Mesothelial cell of epicardium (in vitro differentiated cells): ENCODE measurements around the gene ADSL. TPM values are rescaled to one million over a fixed set of nuclear protein-coding genes. Genes with fewer than 3 reads are reported as not detected.

Source experiments
- DNase-seq, 2 experiments: peaks; one replicate each; pipeline ENCODE4 v3.0.0; 2021; ENCODE audit warnings: low spot score in 2 of 2; ENCODE audit not compliant: unreplicated experiment in 2 of 2
- H3K27ac Mint-ChIP-seq: 2 replicates; pipeline ENCODE4 v1.8.0; 2021; ENCODE audit warnings: mixed read lengths
- H3K27me3 Mint-ChIP-seq: 2 replicates; pipeline ENCODE4 v1.8.0; 2021; ENCODE audit warnings: low read depth, mixed read lengths
- H3K36me3 Mint-ChIP-seq: 2 replicates; pipeline ENCODE4 v1.8.0; 2021; ENCODE audit warnings: mixed read lengths
- H3K4me1 Mint-ChIP-seq: 2 replicates; pipeline ENCODE4 v1.8.0; 2021; ENCODE audit warnings: mixed read lengths
- H3K4me3 Mint-ChIP-seq: 2 replicates; pipeline ENCODE4 v1.8.0; 2021; ENCODE audit warnings: mild to moderate bottlenecking, moderate library complexity, mixed read lengths
- H3K9me3 Mint-ChIP-seq: 2 replicates; pipeline ENCODE4 v1.8.0; 2021; ENCODE audit warnings: mixed read lengths
- total RNA-seq: library from RNA; stranded (reverse); gene quantifications from 3 replicates; pipeline ENCODE4 v1.2.1, GENCODE V29; 2021
- TF ChIP-seq, protein P1 (sequence below): fragments of 200-600 bp; sonication (generic); IDR thresholded peaks from one replicate; pipeline ENCODE4 v1.5.0; 2021; ENCODE audit warnings: antibody characterized with exemption; ENCODE audit not compliant: unreplicated experiment

The ADSL gene
- total RNA-seq, 1 donor from 2014 or later: 73.4 TPM

GRCh38 chr22:40401981-40402406 lies 55.7 kb downstream of the ADSL start:
- no peaks in the 10 kb centered on the region for H3K27me3 Mint-ChIP-seq
- DNase-seq: no peak
- peaks cover 27% of the 10 kb centered on the region for H3K36me3 Mint-ChIP-seq
- H3K4me3 Mint-ChIP-seq: no peak overlapping the region
- peaks cover 18% of the 10 kb centered on the region for H3K4me1 Mint-ChIP-seq
- H3K9me3 Mint-ChIP-seq: no peaks in the 10 kb centered on the region
- H3K27ac Mint-ChIP-seq: peak overlapping the region; percentile 39
- TF ChIP-seq, protein P1, sequence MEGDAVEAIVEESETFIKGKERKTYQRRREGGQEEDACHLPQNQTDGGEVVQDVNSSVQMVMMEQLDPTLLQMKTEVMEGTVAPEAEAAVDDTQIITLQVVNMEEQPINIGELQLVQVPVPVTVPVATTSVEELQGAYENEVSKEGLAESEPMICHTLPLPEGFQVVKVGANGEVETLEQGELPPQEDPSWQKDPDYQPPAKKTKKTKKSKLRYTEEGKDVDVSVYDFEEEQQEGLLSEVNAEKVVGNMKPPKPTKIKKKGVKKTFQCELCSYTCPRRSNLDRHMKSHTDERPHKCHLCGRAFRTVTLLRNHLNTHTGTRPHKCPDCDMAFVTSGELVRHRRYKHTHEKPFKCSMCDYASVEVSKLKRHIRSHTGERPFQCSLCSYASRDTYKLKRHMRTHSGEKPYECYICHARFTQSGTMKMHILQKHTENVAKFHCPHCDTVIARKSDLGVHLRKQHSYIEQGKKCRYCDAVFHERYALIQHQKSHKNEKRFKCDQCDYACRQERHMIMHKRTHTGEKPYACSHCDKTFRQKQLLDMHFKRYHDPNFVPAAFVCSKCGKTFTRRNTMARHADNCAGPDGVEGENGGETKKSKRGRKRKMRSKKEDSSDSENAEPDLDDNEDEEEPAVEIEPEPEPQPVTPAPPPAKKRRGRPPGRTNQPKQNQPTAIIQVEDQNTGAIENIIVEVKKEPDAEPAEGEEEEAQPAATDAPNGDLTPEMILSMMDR: no peak

DNA sequence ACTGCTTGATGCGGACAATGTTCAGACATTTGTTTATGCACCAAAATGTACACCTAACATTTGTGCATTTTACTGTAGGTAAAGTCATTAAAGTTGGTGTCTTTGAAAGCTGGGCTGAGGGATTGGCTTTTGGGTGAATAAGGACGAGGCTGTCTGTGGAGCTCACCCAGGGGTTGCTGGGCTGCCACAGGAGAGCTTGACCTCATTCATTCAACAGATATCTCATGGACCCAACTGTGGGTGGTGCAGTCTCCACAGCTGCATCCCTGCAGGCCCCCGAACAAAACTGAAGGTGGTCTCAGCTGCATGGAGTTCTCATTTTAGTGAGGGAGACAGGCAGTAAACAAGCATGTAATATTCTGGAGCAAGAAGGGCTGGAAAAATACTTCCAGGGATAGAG lies 56.8 kb downstream of the ADSL start:
- DNase-seq: no peak
- H3K9me3 Mint-ChIP-seq: no peaks in the 10 kb centered on the region
- peak overlapping the region; percentile 19 for H3K27ac Mint-ChIP-seq
- TF ChIP-seq, protein P1: no peak
- peaks cover 34% of the 10 kb centered on the region for H3K36me3 Mint-ChIP-seq
- H3K27me3 Mint-ChIP-seq: no peaks in the 10 kb centered on the region
- H3K4me3 Mint-ChIP-seq: no peak overlapping the region
- H3K4me1 Mint-ChIP-seq: peaks cover 11% of the 10 kb centered on the region

GRCh38 chr22:40403651-40404050 lies 57.4 kb downstream of the ADSL start:
- TF ChIP-seq, protein P1: no peak
- no peak overlapping the region for H3K4me3 Mint-ChIP-seq
- peaks cover 8% of the 10 kb centered on the region for H3K4me1 Mint-ChIP-seq
- peak overlapping the region; percentile 19 for H3K27ac Mint-ChIP-seq
- DNase-seq: no peak
- no peaks in the 10 kb centered on the region for H3K27me3 Mint-ChIP-seq
- H3K9me3 Mint-ChIP-seq: no peaks in the 10 kb centered on the region
- peaks cover 34% of the 10 kb centered on the region for H3K36me3 Mint-ChIP-seq

DNA sequence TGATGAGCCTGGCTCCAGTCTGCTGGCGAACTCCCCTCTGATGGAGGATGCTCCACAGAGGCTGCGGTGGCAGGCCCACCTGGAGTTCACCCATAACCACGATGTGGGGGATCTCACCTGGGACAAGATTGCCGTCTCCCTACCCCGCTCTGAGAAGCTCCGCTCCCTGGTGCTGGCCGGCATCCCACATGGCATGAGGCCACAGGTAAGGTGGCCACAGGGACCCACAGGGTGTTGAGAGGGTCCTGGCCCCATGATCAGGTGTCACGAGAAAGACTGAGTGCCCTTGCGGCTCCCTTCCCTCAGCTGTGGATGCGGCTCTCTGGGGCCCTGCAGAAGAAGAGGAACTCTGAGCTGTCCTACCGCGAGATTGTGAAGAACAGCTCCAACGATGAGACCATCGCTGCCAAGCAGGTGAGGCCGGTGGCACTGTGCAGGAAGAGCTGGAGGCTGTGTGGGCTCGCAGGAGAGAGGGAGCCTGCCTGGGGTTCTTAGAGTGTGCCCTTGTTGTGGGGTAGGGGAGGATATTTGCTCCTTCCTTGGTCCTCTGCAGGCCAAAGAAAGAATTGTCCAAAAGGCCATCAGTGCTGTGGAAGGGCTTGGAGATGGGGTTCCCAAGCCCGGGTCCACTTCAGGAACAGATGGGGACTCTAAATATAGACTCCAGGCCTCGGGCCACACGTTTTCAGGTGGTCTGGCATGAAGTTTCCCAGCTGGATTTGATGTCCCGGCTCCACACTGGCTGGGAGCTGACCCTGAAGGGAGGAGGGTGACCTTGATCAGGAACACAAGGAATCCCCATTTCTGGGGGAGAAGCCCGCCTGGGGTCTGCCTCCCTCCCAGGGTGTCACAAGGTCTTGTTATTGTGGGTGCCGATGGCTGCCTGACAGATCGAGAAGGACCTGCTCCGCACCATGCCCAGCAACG lies 58.2 kb downstream of the ADSL start:
- H3K36me3 Mint-ChIP-seq: peaks cover 35% of the 10 kb centered on the region
- no peaks in the 10 kb centered on the region for H3K9me3 Mint-ChIP-seq
- no peaks in the 10 kb centered on the region for H3K27me3 Mint-ChIP-seq
- DNase-seq: no peak
- H3K4me1 Mint-ChIP-seq: peaks cover 5% of the 10 kb centered on the region
- H3K27ac Mint-ChIP-seq: no peak overlapping the region
- H3K4me3 Mint-ChIP-seq: no peak overlapping the region
- TF ChIP-seq, protein P1: no peak

- Mint-ChIP-seq H3K4me1 (no peaks in the 10 kb centered on the region), H3K27me3 (no peaks in the 10 kb centered on the region), H3K27ac (no peak overlapping the region), H3K4me3 (no peak overlapping the region), H3K9me3 (no peaks in the 10 kb centered on the region), H3K36me3 (peaks cover 35% of the 10 kb centered on the region)
- TF ChIP-seq, protein P1: no peak
- DNase-seq: no peak
Measured at GRCh38 chr22:40405178-40406062, 59.1 kb downstream of the ADSL start.
